ENCODE data around the gene HHIPL1.

DNA sequence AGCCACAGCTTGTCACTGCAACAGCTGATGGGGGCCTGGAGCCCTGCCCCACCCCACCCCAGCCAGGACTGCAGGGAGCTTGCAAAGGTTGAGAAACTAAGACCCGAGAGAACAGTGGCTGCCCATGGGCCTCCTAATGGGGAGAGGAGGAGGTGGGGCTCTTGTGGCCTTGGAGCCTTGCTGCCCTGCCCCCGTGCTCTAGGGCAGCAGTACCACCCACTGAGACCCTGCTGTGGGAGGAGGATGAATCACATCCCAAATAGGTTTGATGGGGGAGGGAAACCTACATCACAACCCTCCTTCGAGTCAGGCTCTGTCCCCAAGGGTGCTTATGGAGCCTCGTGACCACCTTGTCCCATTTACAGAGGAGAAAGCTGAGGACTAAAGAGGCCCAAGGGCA is 15.9 kb downstream of the HHIPL1 start:
- TF ChIP-seq, protein P1, sequence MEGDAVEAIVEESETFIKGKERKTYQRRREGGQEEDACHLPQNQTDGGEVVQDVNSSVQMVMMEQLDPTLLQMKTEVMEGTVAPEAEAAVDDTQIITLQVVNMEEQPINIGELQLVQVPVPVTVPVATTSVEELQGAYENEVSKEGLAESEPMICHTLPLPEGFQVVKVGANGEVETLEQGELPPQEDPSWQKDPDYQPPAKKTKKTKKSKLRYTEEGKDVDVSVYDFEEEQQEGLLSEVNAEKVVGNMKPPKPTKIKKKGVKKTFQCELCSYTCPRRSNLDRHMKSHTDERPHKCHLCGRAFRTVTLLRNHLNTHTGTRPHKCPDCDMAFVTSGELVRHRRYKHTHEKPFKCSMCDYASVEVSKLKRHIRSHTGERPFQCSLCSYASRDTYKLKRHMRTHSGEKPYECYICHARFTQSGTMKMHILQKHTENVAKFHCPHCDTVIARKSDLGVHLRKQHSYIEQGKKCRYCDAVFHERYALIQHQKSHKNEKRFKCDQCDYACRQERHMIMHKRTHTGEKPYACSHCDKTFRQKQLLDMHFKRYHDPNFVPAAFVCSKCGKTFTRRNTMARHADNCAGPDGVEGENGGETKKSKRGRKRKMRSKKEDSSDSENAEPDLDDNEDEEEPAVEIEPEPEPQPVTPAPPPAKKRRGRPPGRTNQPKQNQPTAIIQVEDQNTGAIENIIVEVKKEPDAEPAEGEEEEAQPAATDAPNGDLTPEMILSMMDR (IDR thresholded peaks at IDR 0.05; ENCODE audit: low read depth, low read length), result no peak
- no peak for TF ChIP-seq EZH2phosphoT487 (IDR thresholded peaks at IDR 0.05; ENCODE audit: low read depth)

All from OCI-LY3 (cell line).